IMR-90 (cell line): Measurements from ENCODE around the gene SLC38A7.

Experiments
- CHD1 ChIP-seq: IDR thresholded peaks from 2 replicates; pipeline ENCODE4 v1.6.1; 2012; ENCODE audit warnings: low read depth, low read length, improper control_type of control experiment
- TF ChIP-seq, protein P1 (sequence below): conservative IDR thresholded peaks from 2 replicates; pipeline ENCODE4 v1.5.1; 2012; ENCODE audit warnings: mild to moderate bottlenecking, low read depth, low read length, improper control_type of control experiment

DNA sequence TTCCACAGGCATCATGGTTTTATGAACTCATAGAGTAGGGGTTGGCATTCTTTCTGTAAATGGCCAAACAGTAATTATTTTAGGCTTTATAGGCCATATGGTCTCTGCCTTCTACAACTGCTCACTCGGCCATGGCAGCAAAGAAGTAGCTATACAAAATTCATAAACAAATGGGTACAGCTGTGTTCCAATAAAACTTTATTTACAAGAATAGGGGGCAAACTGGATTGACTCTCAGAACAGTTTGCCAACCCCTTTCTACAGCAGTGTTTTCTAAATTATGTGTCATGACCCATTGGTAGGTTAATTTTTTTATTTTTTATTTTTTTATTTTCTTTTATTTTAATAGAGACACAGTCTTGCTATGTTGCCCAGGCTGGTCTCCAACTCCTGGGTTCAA is 29.2 kb upstream of the SLC38A7 start:
- TF ChIP-seq, protein P1, sequence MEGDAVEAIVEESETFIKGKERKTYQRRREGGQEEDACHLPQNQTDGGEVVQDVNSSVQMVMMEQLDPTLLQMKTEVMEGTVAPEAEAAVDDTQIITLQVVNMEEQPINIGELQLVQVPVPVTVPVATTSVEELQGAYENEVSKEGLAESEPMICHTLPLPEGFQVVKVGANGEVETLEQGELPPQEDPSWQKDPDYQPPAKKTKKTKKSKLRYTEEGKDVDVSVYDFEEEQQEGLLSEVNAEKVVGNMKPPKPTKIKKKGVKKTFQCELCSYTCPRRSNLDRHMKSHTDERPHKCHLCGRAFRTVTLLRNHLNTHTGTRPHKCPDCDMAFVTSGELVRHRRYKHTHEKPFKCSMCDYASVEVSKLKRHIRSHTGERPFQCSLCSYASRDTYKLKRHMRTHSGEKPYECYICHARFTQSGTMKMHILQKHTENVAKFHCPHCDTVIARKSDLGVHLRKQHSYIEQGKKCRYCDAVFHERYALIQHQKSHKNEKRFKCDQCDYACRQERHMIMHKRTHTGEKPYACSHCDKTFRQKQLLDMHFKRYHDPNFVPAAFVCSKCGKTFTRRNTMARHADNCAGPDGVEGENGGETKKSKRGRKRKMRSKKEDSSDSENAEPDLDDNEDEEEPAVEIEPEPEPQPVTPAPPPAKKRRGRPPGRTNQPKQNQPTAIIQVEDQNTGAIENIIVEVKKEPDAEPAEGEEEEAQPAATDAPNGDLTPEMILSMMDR: no peak
- TF ChIP-seq CHD1: no peak
